Measurements from ENCODE around the gene PKDREJ.

The PKDREJ gene

DNA sequence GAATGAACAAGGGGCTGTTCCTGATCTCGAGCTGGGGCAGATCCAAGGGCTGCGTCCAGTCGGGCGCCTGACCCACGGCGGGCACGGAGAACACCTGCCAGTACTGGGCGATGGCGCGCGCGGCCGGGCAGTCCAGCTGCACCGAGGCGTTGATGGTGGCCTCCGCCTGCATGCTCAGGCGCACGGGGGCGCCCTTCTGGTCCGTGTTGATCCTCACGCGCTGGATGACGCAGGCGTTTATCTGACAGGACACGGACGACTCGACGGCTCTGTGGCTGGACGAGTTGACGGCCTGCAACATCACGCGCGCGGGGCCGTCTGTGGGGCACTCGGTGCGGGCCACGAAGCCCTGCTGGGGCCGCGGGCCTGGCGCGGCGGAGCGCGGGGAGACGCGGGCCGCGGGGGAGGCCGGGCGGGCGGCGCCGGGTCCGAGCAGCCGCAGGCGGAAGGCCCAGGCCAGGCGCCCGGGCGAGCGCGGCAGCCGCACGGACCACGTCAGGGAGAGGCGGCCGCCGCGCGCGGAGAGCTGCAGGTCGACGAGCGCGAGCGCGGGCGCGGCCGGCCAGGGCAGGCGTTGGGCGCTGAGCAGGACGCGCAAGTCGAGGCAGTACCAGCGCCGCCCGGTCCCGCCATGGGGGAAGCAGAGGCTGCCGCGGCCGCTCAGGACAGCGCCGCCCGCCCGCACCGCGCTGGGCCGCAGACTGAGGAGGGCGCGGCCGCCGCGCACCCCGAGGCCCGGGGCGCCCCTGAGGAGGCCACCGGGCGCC lies 511 bp downstream of the PKDREJ start:
- no peak for DNase-seq

DNA sequence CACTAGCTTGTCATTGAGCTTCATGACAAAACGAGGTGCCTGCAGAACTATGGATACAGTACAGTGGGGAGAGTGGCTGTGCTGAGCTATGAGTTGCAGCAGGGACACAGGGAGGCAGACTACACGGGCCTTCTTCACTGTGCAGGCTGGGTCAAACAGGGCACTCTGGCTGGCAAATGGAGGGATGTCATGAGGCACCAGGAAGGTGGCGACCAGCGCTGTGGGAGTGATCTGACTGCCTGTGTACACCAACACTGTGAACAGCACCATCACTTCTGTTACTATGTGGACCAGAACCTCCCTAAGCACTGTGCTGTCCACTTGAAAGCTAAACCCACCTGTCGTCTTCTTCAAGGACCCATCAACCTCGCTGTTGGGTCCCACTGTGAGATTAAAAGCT lies 3.1 kb downstream of the PKDREJ start:
- DNase-seq, result no peak

DNA sequence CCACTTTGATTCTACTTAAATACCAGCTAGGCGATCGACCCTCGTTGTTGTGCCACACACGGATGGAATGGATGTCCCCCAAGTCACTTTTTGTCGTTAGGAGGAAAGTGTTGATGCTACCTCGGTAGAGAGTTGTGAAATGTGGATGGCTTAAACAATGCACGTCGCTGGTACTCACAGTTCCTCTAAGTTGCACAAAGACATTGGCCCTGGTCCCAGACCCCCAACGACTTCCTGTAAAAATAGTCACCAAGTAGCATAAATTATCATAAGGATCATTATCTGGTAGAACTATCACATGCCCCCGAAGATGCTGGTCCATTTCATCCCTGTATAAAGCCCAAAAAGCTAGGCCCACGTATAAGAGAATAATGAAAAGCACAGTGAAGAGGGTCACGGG lies 3.8 kb downstream of the PKDREJ start:
- no peak for DNase-seq

DNA sequence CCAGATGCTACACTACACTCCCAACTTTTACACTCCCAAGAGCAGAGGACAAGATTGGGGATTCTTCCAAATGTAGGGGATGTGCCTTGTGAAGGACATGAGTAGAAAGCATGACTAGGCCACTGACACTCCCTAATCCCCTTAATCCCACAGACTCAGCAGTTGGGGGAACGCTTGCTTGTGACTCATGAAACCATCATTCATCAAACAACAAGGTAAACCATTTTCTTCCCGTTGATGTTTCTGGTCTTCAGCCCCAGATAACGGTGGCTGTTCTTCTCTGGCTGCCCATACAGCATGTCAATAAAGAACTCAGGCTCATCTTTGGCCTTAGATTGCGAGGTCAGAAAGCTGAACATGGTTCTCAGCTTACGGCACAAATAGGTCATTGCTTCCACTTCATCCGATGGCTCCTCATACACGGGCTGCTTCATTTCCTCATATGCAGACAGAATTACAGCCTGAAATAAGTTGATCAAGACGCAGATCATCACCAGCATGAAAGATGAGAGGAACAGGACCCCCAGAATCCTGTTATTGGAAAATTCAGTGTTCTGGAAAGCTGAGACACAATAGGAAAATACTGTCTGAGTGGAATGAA lies 6.7 kb downstream of the PKDREJ start:
- DNase-seq, result no peak

DNA sequence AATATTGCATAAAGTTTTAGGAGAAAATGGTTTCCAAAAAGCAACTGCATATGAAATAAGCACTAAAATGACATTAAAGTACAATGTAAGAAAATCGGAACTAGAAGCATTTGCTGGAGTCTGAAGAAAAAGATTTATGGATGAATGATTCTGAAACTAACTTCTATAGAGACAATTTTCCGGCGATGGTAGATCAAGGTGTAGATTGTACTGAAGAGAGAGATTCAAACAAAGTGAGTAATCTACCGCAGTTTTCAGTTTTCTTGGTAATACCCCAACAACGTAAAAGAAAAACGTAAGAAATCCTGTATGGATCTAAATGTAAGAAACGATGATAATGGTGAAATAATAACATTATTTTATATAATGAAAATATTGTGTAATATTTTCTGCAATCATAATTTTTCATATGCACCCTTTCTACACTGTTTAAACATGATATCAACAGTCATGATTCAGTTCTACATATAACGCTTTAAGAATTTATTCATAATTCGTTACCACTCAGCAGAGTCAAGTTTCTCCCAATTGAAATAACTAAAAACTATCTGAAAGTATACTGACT lies 11.2 kb downstream of the PKDREJ start:
- DNase-seq, result no peak

DNA sequence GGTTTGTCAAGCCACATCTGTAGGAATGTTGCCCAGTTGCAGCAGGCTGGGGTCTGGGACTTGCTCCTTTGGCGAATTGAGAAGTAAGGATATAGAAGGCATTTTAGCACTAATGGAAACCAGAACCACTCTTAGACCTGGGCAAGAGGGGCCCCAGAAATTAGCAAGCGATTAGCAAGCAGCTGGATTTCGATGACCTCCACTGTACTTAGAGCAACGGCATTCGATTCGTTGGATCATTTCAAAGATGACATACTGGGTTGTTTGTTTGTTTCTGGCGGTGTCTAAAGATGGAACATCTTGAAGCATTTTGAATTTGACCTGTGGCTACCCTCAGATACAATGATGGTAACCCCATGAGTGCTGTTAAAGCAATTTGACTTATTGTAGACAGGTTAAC lies 11.9 kb downstream of the PKDREJ start:
- no peak for DNase-seq

DNA sequence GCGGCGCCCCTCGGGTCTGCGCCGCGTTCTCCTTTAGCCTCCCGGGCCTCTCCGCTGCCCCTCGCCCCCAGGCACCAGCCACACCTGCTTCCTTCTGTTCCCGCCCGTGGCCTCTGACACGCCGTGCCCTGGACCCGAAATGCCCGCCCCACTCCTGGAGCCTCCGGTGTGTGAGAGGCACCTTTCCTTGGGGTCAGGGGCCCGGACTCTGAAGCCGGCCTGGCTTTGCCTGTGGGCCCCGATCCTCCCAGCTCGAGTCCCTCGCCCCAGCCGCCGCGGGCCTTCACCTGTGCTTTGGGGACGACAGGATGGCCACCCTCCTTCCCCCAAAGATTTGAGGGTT lies 12.4 kb downstream of the PKDREJ start:
- no peak for DNase-seq

DNA sequence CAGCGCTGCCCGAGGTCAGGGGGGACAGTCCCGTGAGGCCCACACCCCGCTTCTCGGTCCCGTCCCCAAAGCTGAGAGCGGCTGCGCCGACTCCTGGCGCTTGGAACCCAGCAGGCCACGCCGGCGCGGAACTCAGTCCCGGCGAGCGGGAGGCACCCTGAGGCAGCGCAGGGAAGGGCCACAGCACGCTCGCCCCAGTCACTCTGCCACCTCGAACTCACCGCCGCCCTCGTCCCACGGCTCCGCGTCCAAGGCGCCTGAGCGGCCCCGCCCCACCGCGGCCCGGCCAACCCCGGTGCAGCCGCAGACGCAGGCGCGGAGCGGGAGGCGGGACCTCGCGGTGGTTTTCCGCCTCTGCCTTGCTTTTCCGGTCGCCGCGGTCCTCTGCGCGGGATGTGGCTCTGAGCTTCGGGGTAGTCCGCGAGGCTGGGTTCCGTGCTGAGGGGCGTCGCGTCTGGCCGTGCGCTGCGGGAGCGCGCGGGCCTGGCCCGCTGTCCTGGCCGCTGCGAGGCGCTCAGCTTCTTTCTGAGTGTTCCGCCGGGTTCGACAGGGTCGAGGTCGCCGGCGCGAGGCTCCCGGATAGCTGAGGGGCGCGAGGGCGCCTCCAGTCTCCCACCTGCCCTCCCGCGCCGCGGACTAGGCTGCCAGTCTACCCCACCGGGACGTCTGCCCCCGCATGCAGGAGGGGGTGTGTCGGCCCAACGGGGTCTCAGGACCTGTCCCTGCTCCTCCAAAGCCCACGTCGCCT lies 12.9 kb downstream of the PKDREJ start, which contains the start of gene CDPF1:
TSS of gene CDPF1 (minus strand) at position 259 of the 748 bp plus-strand sequence. CDS start 2,009 bp downstream, outside the sequence.
- peak; percentile 86 for DNase-seq

DNA sequence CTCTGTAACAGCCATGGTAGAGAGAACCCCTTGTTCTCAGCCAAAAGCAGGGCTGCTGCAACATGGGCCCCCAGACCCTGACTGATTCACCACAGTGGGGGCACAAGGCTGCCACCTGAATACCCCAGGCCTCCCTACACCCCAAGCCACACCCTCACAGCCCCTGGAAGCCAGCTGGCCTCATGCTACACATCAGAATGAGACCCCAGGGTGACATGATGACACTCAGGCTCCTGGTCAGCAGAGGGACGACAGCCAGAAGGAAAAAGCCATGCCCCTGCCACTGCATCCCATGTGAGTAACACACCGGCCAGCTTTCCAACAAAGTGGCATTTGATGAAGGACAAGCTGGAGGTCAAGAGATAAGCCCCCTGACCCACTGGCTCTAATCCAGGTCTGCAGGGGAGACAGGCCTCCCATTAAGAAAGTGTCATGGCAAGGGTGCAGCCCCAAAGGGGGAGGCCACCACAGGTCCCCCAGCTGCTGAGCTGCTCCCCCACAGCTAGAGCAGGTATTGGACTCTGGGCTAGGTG lies 15.6 kb downstream of the PKDREJ start:
- no peak for DNase-seq

DNA sequence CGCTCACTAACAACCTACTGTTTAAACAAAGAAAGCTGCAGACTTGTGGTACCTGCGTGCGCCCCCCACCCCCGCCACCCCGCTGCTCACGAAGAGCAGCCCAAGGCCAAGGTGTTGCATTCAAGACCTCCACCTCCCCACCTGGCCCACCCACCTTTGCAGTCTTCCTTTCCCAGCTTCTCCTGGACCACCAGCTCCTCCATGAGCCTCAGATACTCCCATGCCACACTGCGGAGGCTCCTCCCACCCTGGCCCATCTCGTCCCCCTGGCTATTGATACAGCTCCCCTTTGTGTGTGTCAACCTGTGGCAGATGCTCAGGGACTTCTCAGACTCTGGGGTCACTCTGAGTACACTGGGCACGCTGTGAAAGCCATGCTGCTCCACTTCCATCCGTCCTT lies 17.0 kb downstream of the PKDREJ start:
- no peak for DNase-seq

DNA sequence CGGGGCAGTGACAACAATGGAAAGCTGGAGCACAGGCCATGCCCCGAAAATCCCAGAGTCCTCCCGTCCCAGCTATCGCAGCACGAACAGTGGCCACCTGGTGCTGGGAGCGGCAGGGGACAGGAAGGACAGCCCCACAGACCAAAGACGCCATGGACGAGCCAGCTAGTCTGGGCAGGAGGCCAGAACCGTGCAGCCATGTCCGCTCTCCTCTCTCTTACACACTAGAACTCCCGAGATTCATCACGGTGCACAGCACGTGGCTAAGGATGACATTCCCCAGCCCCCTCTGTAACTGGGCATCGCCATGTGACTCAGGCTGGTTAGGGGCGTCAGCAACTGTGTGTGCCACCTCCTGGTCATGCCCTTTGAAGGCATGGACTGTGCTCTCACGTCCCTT lies 17.6 kb downstream of the PKDREJ start:
- no peak for DNase-seq

DNA sequence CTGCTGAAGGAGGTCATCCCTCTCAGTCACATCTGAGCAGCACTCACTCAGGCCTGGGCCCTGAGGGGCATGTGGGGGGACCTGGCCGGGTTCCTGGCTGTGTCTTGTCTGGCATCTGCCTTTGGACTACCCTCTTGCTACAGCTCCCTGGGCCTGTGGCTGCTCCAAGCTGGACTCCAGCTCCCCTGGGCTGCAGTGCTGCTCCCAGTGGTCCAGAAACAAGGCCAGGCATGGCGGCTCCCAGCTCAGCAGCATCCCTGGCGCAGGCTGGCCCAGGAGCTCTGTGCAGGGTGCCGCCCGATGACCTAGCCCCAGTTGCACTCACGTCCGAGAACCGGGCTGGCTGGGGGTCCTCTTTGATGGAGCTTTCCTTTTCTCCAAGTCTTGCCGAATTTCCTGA lies 18.4 kb downstream of the PKDREJ start:
- DNase-seq, result no peak

DNA sequence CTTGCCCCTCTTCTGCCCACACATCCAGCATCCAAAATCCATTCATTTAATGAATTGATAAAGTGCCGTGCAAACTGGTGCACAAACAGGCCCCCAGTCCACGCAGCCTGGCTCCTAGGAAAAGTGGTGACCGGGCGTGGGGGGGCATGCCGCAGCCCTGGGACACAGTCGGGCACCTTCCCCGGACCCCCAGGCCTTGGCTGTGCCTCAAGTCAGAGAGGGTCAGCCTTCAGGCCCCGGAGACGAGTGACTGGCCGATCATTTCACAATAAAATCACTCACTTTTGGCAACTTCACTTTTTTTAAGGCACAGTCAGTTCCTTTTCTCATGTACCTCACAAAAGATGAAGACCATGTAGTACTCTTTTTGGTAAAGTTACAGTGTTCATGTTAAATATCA lies 21.1 kb downstream of the PKDREJ start:
- no peak for DNase-seq

DNA sequence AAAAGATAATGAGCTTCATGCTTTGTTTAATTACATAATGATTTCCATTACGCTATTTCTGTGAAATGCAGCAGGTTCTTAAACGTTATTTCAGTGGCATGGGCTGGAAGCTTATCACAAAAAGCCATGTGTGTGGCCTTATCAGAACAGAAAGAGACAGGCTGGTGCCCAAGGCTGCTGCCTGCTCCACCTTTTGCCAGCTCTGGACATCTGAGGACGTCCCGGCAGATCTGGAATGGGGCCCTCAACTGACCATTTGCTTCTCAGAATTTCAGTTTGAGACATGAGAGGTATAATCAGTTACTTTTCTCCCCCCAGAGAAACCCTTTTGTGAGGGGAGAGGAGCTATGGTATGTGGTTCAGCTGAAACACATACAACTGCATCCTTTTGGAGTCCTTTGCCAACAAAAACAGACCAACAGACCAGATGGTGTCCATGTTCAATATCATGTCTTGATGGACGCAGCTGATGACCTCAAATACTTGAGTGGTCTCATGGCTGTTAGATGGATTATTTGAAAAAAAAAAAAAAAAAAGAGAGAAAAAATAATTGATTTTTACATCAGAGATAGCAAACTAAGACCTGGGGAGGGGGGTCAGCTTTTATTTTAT lies 21.6 kb downstream of the PKDREJ start:
- no peak for DNase-seq

DNA sequence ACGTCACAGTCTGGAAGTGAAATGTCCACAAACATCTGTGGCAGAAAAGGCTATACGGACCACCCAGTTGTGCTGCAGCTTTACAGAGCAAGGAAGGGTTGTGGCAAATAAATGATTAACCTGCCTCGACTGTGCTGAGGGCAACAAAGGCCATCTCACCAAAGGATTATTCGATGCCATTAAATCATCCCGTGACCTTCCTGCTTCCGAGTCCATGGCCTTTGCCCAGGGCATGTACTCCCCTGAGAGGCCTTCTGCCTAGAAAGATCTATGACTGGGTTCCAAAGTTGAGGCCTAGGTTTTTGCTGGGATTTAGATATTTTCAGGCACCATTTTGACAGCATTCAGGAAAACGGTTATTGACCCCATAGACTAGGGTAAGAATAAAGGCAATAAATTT lies 22.2 kb downstream of the PKDREJ start:
- no peak for DNase-seq

DNA sequence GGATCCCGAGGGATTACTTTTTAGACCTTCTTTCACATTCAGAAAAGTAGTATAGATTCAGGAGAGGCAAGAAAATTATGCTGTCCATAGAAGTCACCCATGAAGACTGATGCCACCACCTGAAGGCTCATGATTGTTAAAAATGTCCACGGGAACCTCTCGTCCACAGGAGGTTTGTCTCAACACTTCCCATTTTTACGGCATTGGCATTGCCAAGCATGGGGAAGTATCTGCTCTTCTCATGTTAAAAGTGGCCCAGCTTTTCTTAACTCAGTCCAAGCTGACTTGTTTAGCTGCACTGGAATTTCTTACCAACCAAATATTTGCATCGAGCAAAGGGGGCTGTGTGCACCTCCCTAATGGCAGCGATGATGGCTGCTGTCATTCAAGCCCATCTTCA lies 22.6 kb downstream of the PKDREJ start:
- DNase-seq, result no peak

DNA sequence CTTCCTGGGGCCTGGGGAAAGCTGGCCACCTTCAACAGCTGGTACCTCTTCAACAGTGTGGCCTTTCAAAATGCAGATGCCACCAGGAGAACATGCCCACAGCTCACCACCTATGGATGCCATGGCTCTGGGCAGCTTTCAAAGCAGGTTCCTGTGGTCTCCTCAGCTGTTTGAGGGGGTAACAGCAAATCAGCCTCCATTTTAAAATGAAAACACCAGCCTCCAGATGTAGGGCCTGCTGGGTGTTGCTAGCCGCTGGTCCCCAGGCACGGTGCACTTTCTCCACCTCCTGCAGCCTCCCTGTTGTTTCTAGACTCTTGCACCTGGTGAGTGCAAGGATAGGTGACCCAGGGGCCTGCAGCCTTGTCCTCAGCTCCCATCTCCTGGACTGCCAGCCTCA lies 23.1 kb downstream of the PKDREJ start:
- no peak for DNase-seq

DNA sequence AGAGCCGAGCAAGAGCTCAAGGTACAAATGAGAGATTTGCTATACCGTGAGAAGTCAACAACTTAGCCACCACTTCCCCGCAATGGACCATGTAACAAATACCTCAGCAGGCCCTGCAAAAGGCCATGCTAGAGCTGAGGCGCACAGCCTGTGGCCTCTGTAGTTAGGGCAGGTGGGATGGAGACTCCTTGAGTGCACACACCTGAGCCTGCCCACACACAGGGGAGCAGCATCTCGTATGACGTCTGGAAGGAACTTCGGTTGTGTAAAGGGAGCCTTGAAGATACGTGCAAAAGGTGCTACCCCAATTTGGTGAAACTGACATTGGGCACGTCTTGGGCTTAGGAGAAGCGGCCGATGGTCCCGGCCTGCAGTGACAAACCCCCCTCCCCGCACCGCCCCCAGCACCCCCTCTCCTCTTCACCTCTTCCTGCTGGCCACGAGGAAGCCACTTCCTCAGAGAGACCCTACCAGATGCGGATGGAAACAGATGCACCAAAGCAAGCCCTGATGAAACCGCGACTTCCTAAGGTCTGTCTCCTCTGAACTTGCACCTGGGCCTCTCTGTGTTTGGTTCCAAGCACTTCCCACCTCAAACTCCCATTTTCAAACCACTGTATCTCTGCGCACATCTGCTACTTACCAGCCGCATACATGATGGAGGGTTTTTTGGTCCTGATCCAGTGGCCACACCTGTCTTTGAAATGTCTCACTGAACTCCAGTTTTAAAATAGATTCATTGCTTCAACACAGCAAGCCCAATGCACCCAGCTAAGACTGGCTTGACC lies 23.7 kb downstream of the PKDREJ start:
- no peak for DNase-seq

DNA sequence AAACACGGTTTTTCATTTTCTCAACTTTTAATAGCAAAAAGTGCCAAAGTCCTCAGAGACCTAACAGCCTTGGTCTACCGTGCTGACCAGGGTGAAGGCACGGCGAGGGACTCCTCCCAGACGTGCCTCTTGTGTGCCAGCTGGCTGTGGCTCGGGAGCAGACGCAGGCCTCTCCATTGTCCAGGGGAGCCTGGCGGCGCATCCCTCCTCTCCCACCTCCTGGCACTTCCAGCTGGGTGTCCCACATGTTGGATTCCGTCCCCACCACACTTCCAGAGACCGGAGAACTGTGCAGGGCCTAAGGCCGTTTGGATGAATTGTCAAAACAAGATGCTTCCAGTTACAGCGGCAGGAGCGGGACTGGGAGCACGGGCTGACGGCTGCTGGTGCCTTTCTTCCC lies 24.6 kb downstream of the PKDREJ start:
- DNase-seq, result no peak

DNA sequence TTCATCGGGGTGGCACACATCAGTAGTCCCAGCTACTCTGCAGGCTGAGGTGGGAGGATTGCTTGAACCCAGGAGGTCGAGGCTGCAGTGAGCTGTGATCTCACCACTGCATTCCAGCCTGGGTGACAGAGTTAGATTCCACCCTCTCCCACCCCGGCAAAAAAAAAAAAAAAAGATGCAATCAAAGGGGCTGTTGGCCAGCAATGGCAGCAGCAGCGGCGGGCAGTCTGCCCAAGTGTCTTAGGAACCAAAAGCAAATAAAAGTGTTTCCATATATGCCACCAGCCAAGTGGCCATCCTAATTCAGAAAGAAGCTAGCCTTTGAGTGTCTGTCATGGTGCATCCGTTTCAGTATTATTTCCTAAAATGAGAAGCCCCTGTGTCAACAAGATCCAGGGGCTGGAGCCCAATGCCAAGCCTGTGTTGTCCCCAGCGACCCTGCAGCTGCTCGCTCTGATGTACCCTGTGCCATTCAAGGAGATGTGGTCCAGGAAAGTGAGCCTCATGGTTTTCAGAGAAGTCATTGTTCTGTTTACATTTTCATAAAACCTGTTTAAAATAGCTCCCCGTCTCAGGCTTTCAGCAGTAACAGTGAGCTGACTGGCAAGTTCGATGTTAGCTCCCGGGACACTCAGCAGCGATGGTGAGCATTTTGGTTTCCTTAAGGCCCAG lies 25.6 kb downstream of the PKDREJ start:
- no peak for DNase-seq

DNA sequence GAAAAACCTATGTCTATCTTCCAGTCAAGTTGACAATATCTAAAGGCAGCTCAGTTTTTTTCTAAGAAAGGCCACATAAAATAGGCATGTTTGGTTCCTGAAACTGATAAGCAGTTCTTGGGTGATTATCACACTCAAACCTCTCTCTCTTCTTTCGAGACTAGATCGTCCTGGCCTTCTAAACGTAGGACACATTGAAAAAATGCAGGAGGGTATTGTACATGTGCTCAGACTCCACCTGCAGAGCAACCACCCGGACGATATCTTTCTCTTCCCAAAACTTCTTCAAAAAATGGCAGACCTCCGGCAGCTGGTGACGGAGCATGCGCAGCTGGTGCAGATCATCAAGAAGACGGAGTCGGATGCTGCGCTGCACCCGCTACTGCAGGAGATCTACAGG lies 28.2 kb downstream of the PKDREJ start:
- no peak for DNase-seq

DNA sequence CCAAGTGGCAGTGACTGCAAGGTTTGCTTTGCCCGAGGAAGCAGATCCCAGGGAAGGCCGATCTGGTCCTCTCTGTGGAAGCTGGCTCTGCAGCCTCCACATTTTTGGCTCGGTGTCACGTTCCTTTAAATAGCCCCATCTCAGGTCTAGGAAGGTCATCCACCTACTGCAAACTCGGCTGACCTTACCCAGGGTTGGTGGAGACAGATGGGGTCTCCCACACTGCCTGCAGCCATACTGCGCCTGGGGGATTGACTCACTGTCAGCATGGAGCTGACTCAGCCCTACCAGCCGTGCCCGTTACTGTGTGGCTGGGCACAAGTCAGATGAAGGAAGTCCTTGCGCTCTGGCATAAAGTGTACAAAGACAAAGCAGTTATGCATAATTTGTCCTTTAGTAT lies 29.9 kb downstream of the PKDREJ start:
- no peak for DNase-seq
